ENCODE results near the gene PIK3CB.

DNA sequence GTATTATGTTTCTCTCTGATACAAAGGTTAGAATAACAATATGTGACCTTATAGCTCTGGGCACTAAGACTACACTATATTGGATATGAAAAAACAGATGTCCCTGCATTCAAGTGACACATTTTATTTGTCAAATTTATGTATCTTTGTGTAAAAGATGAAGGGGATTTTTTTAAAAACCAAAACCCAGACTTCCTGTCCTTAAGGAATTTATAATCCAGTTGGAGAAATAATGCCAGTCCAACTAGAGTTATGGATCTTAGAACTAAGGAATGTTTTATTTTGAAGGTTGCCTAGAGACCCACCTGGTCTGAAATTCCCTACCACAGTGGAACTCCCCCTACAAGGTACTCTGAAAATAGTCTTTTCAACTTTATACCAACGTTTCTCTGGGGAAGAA, 33.3 kb upstream of the PIK3CB start:
- TF ChIP-seq, protein P1, sequence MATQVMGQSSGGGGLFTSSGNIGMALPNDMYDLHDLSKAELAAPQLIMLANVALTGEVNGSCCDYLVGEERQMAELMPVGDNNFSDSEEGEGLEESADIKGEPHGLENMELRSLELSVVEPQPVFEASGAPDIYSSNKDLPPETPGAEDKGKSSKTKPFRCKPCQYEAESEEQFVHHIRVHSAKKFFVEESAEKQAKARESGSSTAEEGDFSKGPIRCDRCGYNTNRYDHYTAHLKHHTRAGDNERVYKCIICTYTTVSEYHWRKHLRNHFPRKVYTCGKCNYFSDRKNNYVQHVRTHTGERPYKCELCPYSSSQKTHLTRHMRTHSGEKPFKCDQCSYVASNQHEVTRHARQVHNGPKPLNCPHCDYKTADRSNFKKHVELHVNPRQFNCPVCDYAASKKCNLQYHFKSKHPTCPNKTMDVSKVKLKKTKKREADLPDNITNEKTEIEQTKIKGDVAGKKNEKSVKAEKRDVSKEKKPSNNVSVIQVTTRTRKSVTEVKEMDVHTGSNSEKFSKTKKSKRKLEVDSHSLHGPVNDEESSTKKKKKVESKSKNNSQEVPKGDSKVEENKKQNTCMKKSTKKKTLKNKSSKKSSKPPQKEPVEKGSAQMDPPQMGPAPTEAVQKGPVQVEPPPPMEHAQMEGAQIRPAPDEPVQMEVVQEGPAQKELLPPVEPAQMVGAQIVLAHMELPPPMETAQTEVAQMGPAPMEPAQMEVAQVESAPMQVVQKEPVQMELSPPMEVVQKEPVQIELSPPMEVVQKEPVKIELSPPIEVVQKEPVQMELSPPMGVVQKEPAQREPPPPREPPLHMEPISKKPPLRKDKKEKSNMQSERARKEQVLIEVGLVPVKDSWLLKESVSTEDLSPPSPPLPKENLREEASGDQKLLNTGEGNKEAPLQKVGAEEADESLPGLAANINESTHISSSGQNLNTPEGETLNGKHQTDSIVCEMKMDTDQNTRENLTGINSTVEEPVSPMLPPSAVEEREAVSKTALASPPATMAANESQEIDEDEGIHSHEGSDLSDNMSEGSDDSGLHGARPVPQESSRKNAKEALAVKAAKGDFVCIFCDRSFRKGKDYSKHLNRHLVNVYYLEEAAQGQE (IDR thresholded peaks at IDR 0.05; ENCODE audit: insufficient read depth in 1 of 2, low read depth in 2 of 2, low read length in 1 of 2): no peak
- TF ChIP-seq, protein P2, sequence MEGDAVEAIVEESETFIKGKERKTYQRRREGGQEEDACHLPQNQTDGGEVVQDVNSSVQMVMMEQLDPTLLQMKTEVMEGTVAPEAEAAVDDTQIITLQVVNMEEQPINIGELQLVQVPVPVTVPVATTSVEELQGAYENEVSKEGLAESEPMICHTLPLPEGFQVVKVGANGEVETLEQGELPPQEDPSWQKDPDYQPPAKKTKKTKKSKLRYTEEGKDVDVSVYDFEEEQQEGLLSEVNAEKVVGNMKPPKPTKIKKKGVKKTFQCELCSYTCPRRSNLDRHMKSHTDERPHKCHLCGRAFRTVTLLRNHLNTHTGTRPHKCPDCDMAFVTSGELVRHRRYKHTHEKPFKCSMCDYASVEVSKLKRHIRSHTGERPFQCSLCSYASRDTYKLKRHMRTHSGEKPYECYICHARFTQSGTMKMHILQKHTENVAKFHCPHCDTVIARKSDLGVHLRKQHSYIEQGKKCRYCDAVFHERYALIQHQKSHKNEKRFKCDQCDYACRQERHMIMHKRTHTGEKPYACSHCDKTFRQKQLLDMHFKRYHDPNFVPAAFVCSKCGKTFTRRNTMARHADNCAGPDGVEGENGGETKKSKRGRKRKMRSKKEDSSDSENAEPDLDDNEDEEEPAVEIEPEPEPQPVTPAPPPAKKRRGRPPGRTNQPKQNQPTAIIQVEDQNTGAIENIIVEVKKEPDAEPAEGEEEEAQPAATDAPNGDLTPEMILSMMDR (IDR thresholded peaks at IDR 0.05): no peak
- no peak for TF ChIP-seq TCF7L2 (IDR thresholded peaks at IDR 0.05; ENCODE audit: low read depth, low read length)
- TF ChIP-seq POLR2AphosphoS5 (IDR thresholded peaks at IDR 0.05; ENCODE audit: low read depth, low read length): no peak
